Kidney glomerular epithelial cell (primary cell): ENCODE measurements around the gene GSG1L2.
A peak's percentile ranks its signal among the peaks of the same experiment; 100 is the strongest.
"Not testable (repeated sequence)": the region's sequence is repeated elsewhere in the genome, so short reads cannot be mapped to it uniquely, and the experiment has no call there.

Source experiments
- DNase-seq: peaks from one replicate; lab custom pipeline; 2025; lab: John Stamatoyannopoulos, UW

Gene GSG1L2

DNA sequence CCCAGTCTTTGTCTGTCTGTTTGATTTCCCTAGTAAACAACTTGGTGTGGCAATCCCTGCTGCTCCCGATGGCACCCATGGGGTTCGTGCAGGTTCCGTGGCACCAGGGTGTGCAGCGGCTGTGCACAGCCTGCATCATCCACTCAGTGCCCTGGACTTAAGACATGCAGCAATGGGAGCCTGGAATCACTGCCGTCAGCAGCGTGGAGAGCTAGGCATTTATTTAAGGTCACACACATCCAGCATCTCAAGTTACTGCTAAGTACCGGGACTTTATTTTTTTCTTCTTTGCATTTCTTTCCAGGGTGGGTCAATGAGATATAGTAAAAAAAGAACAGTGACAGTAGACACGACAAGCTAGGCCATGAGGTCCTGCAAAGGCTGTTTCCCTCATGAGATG is 33.3 kb downstream of the GSG1L2 start:
- no peak for DNase-seq

DNA sequence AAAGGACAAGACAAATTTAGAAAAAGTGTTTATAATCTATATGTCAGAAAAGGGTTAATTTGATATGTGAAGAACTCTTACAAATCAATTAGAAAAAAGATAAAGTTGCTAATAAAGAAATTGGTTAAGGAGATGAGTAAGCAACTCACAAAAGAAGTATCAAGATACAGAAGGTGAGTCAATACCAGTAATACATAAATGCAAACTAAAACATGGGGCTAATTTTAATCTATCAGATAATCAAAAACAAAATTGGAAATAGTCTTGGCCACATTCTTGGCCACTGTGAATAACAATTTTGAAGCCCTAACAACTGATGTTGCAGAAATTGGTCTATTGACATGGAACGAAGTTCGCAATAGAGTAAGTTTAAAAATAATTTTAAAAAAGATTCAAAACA is 37.3 kb downstream of the GSG1L2 start:
- DNase-seq = no peak

DNA sequence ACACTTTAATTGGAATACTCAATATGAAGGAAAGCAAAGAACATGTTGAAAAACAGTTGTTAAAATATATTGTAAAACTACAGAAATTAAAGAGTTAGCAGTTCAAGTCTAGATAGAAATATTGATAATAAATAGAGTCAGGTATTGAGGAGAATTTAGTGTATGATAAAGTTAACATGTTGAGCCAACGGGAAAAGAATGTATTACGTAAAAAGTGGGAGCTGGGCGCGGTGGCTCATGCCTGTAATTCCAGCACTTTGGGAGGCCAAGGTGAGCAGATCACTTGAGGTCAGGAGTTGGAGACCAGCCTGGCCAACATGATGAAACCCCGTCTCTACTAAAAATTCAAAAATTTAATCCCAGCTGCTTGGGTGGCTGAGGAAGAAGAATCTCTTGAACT is 38.4 kb downstream of the GSG1L2 start:
- DNase-seq = not testable (repeated sequence)

DNA sequence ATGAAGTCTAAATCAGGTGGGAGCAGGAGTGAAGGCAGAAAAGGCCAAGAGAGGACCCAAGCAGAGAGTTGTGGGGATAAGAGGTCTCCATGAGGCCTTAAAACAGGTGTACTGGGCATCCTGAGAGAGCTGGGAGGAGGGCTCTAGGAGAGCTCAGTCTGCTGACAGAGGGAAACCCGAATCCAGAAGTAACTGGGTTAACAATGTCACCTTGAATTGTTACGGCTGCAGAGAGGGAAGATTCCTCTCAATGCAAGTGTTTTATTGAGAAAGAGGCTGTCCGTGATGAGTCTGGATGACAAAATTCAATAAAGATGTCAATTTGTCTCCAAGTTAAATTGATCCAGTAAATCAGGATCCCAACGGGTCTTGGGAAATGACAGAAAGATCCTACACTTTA is 38.8 kb downstream of the GSG1L2 start:
- DNase-seq = no peak

DNA sequence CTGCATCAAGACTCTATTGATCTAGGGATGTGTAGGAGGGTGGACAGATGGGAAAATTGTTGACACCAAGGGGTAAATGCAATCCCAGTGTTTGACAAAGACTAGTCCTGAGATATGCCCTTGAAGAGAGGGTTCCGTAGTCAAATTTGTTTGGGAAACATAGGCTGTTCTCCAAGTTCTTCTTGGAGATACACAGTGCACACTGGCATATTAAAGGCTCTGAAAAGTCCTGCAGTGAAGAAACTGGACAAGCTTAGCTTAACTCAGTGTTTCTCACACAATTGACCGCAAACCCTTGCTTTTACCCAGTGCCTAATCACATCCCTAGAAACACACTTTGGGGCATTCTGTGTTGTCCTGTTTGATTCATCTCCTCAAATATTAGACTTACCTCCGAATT is 41.3 kb downstream of the GSG1L2 start:
- DNase-seq = no peak

DNA sequence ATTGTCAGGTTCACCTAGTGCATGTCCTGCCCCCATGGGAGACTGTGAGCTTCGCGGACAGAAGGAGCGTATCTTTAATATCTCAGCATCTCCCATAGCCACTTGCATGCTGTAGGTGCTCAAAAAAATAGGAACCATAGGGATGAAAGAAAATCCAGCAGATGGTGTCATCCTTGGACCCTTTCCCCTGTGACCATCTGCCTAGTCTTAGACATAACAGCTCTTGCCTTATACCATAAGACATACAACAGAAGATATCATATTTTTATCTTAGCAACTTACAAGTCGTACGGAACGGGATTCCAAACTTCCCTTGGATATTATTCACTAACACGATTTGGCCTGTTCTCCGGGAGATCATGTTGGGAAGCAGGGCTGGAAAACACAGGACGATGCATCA is 45.0 kb downstream of the GSG1L2 start:
- DNase-seq = no peak

DNA sequence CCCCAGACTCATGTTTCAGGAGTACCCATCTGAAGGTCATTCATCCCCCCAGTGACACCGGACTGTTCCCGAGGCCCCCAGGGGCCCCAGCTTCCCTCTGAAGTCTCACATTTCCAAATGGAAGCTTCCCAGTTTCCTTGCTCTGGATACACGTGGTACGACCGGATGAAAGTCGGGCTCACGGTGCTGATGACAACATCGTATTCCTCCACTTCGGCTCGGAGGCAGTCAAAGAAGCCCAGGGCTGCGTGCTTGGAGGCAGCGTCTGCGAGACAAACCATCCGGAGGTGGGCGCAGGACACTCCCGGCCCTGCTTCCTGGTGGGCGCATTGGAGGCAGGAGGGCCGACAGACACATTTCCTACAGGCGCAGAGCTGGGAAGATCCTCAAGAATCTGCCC is 49.2 kb downstream of the GSG1L2 start:
- no peak for DNase-seq

DNA sequence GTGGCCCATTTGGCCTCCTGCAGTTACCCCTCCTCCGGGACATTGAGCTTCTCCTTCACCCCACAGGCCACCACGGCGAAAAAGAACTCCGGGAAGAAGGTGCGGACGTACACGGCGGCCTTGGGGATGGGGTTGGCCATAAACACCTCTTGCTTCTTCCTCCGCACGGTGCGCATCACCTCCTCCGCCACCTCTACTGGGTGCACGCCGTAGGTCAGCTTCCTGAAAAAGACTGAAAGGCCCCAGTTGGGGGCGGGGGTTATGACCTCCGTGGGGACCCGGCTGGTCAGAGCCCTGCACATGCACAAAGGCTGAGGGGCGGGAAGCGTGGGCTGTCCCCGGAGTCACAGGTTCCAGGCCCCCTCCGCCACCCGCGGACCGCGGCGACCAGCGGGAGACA is 50.4 kb downstream of the GSG1L2 start:
- no peak for DNase-seq

DNA sequence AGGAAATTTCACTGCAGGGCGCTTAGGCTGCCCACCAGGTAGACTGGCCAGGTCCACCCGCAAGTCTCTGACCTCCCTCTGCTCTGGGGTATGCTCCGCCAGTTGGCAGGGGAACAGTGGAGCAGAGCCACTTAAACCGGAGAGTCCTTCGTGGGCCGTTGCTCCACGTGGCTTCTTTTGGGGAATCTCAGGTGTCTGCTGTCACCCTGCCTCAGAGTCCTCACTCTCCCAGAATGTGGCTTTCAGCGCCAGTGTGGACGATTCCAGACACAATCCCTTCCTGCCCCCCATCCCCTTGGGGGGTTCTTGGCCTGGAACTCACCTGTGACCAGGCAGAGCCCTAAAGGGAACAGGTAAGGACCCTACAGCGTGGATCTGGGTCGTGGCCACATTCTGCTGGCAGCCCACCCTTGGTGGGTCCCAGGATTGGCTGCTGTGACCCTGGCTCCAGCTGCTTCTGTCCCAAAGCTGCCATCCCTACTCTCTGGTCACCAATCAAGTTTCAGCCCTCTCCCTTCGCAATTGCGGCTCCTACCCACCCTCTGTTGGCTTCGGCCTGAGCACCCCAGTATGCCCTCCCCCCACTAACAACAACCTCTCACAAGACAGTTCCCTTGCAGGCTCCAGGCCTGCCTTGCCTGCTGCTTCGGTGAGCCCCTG is 52.7 kb downstream of the GSG1L2 start:
- no peak for DNase-seq

DNA sequence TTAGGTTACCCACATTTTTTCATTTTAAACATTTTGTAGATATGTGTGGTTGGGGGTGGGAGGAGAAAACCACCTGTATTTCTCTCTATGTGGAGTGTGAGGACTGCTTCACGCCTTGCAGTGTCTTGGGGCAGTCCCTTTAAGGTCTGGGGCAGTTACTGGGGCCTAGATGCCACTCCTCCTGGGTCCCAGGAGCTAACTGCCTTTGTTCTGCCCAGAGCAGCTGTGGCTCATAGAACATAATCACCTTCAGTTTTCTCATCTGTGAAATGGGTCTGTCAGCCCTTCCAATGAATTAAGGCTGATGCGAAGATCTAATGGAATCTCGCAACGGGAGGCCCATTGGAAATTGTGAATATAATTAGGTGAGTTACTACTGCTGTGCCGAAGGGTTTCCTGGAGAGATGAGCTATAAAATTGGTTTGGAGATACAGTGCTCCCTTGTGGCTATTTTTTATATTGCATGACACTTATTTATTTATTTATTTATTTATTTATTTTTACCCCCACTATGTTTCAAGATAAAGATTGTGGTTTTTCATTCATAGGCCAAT is 53.4 kb downstream of the GSG1L2 start:
- peak; percentile 67 for DNase-seq

DNA sequence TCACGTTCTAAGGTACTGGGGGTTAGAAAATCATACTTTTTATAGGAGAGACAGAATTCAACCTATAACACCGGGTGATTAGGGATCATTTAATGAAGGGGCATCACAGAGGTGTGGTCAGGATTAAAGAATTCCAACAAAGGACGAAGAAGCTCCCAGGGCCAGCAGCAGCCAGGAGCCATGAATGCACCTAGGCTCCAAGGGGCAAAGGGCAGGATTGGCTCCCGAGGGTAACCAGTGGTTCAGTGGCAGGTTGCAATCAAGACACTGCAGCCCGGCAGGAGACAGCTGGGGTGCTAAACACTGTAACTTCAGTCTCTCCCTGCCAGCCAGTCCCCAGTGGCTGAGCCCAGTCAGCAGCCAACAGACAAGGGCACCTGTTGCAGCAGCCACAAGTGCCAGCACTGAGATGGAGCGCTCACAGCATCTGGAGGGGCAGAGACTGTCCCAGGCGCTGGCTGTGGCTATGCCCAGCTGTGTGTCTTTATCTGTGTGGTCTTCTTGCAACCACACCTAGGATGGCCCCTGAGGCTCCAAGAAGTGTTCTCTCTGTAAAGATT is 54.4 kb downstream of the GSG1L2 start:
- no peak for DNase-seq

DNA sequence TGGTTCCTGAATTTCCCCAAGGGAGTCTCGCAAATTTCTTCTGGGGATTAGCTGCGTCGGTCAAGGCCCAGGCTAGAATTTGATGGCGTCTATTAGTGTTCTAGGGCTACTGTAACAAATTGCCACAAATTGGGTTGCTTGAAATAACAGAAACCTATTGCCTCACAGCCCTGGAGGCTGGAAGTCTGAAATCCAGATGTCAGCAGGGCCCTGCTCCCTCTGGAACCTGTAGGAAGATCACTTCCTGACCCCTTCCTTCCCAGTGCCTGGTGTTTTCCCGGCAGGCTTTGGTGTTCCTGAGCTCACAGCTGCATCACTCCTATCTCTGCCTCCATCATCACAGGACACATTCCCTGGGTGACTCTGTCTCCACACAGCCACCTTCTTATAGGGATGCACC is 54.9 kb downstream of the GSG1L2 start:
- DNase-seq = no peak

DNA sequence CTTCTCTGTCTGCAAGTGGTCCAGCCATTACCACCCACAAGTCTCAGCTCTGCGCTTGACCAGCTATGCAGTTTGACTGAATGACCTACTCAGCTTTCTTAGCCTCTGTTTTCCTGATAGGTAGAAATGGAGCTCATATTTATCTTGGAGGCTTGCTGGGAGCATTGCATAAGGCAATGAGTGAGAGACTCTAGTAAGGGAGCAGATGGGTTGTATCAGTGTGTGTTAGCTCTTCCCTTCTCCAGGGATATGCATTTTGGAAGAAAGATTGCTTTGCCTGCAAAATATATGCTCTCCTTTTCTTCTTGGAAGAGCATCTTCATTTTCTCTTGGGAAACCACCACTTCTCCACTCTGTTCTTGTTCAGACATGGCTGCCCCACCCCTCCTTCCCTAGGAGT is 56.6 kb downstream of the GSG1L2 start:
- no peak for DNase-seq

DNA sequence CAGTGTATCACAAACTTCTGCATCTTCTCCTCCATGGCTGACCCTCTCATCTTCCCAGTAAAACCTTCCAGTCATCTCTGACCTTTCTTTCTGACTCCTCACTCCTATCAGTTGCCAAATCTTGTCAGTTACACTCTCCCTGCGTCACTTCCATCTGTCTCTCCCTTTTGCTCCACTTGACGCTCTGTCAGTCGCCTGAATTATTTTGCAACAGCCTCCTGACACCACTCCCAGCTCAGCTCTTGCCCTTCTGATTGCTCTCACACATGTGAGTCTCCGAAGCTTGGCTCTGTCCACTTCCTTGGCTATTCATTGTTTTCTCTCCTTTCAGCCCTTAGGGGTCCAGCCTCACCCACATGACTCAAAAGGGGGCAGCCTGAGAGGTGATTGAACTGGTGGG is 58.2 kb downstream of the GSG1L2 start:
- DNase-seq = no peak

DNA sequence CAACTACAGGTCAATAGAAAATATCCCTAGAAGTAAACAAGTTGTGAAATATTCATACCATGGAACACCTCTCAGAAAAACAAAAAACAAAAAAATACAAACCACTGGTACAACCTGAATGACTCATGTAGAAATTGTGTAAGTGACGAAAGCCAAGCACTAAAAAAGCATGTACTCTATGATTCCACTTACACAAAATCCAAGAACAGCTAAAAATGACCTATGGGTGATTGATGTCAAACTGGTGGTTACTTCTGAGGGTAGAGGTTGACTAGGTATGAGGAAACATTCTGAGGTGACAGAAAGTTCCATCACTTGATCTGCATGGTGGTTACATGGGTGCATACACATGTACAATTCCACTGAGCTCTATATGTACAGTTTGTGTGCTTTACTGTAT is 61.6 kb downstream of the GSG1L2 start:
- DNase-seq = no peak

DNA sequence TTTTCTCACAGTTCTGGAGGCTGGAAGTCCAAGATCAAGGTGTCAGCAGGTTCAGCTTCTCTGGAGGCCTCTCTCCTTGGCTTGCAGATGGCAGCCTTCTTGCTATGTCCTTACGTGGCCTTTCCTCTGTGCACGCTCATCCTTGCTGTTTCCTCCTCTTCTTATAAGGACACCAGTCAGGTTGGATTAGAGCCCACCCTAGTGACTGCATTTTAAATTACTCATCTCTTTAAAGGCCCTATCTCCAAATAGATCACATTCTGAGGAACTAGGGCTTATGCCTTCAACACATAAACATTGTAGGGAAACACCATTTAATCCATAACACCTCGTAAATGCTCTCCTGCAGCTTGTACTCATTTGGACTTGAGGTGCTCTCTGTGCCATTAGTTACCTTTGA is 66.8 kb downstream of the GSG1L2 start:
- DNase-seq = no peak
